Left kidney (tissue), 2 donors: ENCODE measurements around the gene NEMF. TPM values are rescaled to one million over a fixed set of nuclear protein-coding genes. Genes with fewer than 3 reads are reported as not detected.
"Not testable (repeated sequence)": the region's sequence is repeated elsewhere in the genome, so short reads cannot be mapped to it uniquely, and the experiment has no call there.

Experiments used
- DNase-seq: peaks from one replicate; pipeline ENCODE4 v3.0.0-alpha.2; 2013
- polyA plus RNA-seq: library from polyadenylated mRNA; unstranded; fragments of 120-200 nt; gene quantifications from one replicate; pipeline ENCODE4 v1.2.1, GENCODE V29; 2013; ENCODE audit not compliant: insufficient read length

The NEMF gene
- polyA plus RNA-seq, 1 donor = 97.8 TPM

DNA sequence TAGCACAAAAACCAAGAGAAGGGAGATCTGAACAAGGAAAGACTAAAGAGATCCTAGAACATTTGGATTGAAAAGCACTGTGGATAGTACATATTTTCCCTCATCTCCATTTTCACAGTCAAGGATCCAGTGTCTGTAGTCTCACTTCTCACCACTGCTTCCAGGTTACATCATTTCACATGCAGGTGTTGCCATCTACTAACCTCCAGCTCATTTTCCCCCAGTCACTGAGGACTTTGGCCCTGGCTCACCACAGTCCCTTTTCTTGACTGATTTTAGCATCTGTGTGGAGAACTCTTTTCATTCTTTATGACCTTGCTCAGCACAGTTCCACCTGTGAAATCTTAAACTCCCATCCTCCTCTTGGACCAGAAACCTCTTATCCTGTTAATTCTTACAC is 106.1 kb downstream of the NEMF start:
- DNase-seq = not testable (repeated sequence)

GRCh38 chr14:49745191-49745590 is 107.4 kb downstream of the NEMF start:
- DNase-seq = no peak

- DNase-seq = not testable (repeated sequence)
These were observed 116.9 kb downstream of the NEMF start for GRCh38 chr14:49735669-49736068.

DNA sequence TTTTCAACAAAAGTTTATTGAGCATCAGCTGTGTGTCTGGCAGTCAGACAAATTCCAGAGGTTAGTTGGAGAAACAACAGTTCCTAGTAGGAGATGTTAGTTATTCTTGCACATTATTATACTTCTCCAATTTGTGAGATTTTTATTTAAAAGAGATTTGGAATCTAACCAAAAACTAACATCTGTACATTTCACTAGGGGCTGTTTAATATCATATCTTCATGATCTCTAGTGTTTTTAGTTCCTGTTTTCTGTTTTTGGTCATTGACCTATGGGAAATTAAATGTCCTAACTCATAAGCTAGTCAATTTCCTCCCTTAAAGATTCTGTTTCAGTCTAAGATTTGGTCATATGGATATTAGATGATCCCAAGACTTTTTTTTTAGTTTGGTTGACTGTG is 118.8 kb downstream of the NEMF start:
- DNase-seq = no peak

DNA sequence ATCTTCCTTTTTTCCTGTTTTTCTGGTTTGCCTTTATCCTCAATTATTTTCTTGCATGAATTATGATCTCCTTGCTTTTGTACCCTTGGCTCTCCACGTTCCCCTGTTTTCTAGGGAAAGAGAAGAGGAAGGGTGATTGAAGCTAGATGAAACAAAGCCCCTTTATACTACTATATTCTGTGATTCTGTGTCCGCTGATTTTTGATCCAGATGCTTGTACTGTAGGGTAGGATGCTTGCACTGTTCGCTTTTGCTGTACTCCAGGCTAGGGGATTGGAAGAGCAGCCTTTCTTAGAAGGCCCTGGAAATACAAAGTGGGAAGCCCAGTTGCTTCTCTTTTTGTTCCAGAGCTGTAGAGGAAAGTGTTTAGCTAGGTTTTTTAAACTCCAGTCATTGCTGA is 119.7 kb downstream of the NEMF start:
- DNase-seq = no peak

Other genes with a start within 250 kb of the NEMF start
- 196 TPM for gene RPL36AL, start 232.2 kb downstream of the NEMF start, polyA plus RNA-seq
- gene MGAT2, start 232.0 kb downstream of the NEMF start, polyA plus RNA-seq = 4.4 TPM
- gene DNAAF2, start 217.5 kb downstream of the NEMF start, polyA plus RNA-seq = 17.5 TPM
- 34.7 TPM for gene POLE2, start 164.6 kb downstream of the NEMF start, polyA plus RNA-seq
- gene KLHDC1, start 159.7 kb downstream of the NEMF start, polyA plus RNA-seq = 7.5 TPM
- gene KLHDC2, start 84.6 kb downstream of the NEMF start, polyA plus RNA-seq = 174 TPM
- gene ARF6, start 40.3 kb upstream of the NEMF start, polyA plus RNA-seq = 83.4 TPM